ENCODE data around the gene RMRP.

RMRP gene

DNA sequence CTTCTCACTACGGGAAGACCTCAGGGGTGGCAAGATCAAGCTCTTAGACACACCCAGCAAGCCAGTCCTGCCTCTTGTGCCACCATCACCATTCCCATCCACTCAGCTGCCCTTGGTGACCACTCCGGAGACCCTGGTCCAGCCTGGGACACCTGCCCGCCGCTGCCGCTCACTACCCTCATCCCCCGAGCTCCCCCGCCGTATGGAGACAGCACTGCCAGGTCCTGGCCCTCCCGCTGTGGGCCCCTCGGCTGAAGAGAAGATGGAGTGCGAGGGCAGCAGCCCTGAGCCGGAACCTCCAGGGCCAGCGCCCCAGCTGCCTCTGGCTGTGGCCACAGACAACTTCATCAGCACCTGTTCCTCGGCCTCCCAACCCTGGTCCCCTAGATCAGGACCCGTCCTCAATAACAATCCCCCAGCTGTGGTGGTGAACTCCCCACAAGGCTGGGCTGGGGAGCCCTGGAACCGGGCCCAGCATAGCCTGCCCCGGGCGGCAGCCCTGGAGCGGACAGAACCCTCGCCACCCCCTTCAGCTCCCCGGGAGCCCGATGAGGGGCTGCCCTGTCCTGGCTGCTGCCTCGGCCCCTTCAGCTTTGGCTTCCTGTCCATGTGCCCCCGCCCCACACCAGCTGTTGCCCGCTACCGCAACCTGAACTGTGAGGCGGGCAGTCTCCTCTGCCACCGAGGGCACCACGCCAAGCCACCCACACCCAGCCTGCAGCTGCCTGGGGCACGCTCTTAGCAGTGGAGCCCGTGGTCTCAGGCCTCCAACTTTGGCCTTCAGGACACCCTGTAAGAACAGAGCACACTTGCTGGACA is 48.6 kb downstream of the RMRP start:
- DNase-seq = no peak

DNA sequence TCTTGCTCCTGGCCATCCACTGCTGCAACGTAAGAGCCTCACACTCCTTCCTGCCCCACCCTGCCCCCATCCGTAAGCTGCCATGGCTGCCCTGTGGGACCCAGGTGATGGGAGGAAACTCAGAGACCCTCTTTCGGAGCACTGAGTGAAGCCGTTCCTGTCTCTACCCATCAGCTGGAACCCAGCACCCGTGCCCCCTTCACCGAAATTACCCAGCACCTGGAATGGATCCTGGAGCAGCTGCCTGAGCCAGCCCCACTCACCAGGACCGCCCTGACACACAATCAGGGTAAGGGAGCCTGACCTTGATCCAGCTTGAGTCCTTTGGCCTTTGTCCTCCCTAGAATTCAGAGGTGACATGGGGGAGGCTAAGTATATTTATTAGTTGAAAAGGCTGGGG is 49.6 kb downstream of the RMRP start:
- DNase-seq = no peak

Data from CD4-positive, alpha-beta T cell treated with Interleukin-10 for 1 hour (primary cell).